Brain microvascular endothelial cell (primary cell): Measurements from ENCODE around the gene SIPA1L3.

Experiments used
- DNase-seq: peaks from one replicate; pipeline ENCODE4 v3.0.0-alpha.2; 2020
- H3K27ac ChIP-seq: fragments of 250-450 bp; sonication (Bioruptor Pico); 2 replicates; pipeline ENCODE4 v1.5.1; 2020; ENCODE audit warnings: mild to moderate bottlenecking, moderate library complexity
- H3K27me3 ChIP-seq: fragments of 250-450 bp; sonication (Bioruptor Pico); replicated peaks from 2 replicates; pipeline ENCODE4 v1.5.1; 2020; ENCODE audit warnings: mild to moderate bottlenecking
- H3K36me3 ChIP-seq: fragments of 250-450 bp; sonication (Bioruptor Pico); replicated peaks from 2 replicates; pipeline ENCODE4 v1.5.1; 2020; ENCODE audit warnings: mild to moderate bottlenecking
- H3K4me3 ChIP-seq: 2 replicates; pipeline ENCODE4 v1.5.1; 2011; ENCODE audit warnings: low read depth, mild to moderate bottlenecking, control low read depth, low read length, moderate library complexity
- CTCF ChIP-seq: IDR thresholded peaks from 2 replicates; pipeline ENCODE4 v1.5.1; 2011; ENCODE audit warnings: low read depth, mild to moderate bottlenecking, moderate library complexity, low read length, control low read depth, inconsistent platforms; ENCODE audit errors: missing control alignments
- in situ Hi-C: cut with HindIII; loops from 2 replicates; pipeline ENCODE4 v1.10.0; 2017; ENCODE audit warnings: low sequenced_read_pairs, low pct_ligation_motif_present

Gene SIPA1L3

GRCh38 chr19:38034492-38034860 is 127.5 kb downstream of the SIPA1L3 start:
- Histone ChIP-seq H3K27ac (peak overlapping the region; percentile 96), H3K27me3 (no peaks in the 10 kb centered on the region), H3K36me3 (peaks cover 9% of the 10 kb centered on the region), H3K4me3 (no peak overlapping the region)
- DNase-seq = peak; percentile 69
- TF ChIP-seq CTCF = no peak
- in situ Hi-C loops = no loop called here

- peaks cover 3% of the 10 kb centered on the region for H3K36me3 ChIP-seq
- H3K27me3 ChIP-seq = no peaks in the 10 kb centered on the region
- no peak for TF ChIP-seq CTCF
- H3K27ac ChIP-seq = peak overlapping the region; percentile 96
- in situ Hi-C loops = no loop called here
- peak; percentile 56 for DNase-seq
- H3K4me3 ChIP-seq = no peak overlapping the region
Observed at GRCh38 chr19:38035515-38036495, 128.8 kb downstream of the SIPA1L3 start.

DNA sequence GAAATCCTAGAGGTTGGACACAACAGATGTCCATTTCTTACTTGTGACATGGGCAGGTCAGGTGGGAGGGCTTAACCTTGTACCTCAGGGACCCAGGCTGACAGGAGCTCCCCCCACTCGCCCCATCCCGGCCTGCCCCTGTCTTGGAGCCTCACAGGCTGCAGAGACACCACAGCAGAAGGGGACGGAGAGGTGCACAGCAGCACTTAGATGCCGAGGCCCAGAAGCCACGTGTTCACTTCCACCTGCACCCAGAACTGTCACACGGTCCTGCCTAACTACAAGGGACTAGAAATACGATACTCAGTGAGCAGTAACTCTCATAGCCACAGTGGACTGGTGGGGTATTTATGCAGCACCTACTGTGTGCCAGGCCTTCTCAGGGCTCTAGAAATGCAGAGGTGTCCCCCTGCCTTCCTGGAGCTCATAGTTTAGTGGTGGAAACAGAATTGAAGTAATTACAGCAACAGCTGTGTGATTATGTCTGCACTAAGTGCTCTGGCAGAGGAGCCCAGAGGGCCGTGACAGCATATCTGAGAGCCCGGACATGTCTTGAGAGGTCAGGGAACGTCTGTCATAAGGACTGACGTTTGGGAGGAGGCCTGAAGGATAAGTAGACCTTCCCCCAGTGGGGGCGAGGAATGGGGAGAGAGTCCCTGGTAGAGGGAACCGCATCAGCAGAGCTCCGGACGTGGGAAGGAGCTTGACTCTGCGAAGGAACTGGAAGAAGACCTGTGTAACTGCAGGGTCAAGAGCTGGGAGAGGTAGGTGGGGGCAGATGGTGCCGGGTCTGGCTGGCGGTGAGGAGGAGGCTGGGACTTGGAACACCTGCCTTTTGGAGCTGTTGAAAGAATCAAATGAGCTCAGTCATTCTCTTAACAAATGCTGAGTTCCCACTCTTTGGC is 130.0 kb downstream of the SIPA1L3 start:
- no peaks in the 10 kb centered on the region for H3K36me3 ChIP-seq
- DNase-seq = no peak
- no peaks in the 10 kb centered on the region for H3K27me3 ChIP-seq
- H3K27ac ChIP-seq = peak overlapping the region; percentile 96
- in situ Hi-C loops = no loop called here
- H3K4me3 ChIP-seq = no peak overlapping the region
- no peak for TF ChIP-seq CTCF

GRCh38 chr19:38039966-38040365 is 133.0 kb downstream of the SIPA1L3 start:
- Histone ChIP-seq H3K36me3 (no peaks in the 10 kb centered on the region), H3K27ac (peak overlapping the region; percentile 94), H3K27me3 (no peaks in the 10 kb centered on the region), H3K4me3 (no peak overlapping the region)
- in situ Hi-C loops = no loop called here
- no peak for TF ChIP-seq CTCF
- DNase-seq = peak; percentile 97

GRCh38 chr19:38042132-38042531 is 135.1 kb downstream of the SIPA1L3 start:
- TF ChIP-seq CTCF = no peak
- Histone ChIP-seq H3K27me3 (no peaks in the 10 kb centered on the region), H3K27ac (no peak overlapping the region), H3K4me3 (no peak overlapping the region), H3K36me3 (peaks cover 3% of the 10 kb centered on the region)
- in situ Hi-C loops = no loop called here
- no peak for DNase-seq
